ENCODE data around the gene HOXA5. TPM values are rescaled to one million over a fixed set of nuclear protein-coding genes. Genes with fewer than 3 reads are reported as not detected.
A peak's percentile ranks its signal among the peaks of the same experiment; 100 is the strongest.

The HOXA5 gene
- total and polyA plus RNA-seq, 8 donors = 0.24 to 1.4 (median 0.81) TPM; not detected in 1

- Histone ChIP-seq H3K36me3 (no peaks in the 10 kb centered on the region), H3K4me3 (peak overlapping the region in 2 of 4 donors; percentile 26 to 46), H3K4me1 (no peaks in the 10 kb centered on the region), H3K27me3 (peaks cover 0 to 70% (median 15%) of the 10 kb centered on the region in 4 donors), H3K27ac (peak overlapping the region in 2 of 4 donors; percentile 43 to 50), H3K9me3 (no peaks in the 10 kb centered on the region)
- peak in 2 of 4 donors; percentile 9 to 34 for ATAC-seq
- no peak for FAIRE-seq
- no peak for DNase-seq
- TF ChIP-seq, protein P1, sequence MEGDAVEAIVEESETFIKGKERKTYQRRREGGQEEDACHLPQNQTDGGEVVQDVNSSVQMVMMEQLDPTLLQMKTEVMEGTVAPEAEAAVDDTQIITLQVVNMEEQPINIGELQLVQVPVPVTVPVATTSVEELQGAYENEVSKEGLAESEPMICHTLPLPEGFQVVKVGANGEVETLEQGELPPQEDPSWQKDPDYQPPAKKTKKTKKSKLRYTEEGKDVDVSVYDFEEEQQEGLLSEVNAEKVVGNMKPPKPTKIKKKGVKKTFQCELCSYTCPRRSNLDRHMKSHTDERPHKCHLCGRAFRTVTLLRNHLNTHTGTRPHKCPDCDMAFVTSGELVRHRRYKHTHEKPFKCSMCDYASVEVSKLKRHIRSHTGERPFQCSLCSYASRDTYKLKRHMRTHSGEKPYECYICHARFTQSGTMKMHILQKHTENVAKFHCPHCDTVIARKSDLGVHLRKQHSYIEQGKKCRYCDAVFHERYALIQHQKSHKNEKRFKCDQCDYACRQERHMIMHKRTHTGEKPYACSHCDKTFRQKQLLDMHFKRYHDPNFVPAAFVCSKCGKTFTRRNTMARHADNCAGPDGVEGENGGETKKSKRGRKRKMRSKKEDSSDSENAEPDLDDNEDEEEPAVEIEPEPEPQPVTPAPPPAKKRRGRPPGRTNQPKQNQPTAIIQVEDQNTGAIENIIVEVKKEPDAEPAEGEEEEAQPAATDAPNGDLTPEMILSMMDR (IDR thresholded peaks at IDR 0.05) = no peak
- 5 to 10% methylated on average over 39 to 72 of the region's 72 CpGs for WGBS, 2 donors
- intact Hi-C loops (cut with DNase I) = no loop called here
Observed at GRCh38 chr7:27129729-27130539, 13.5 kb downstream of the HOXA5 start.

DNA sequence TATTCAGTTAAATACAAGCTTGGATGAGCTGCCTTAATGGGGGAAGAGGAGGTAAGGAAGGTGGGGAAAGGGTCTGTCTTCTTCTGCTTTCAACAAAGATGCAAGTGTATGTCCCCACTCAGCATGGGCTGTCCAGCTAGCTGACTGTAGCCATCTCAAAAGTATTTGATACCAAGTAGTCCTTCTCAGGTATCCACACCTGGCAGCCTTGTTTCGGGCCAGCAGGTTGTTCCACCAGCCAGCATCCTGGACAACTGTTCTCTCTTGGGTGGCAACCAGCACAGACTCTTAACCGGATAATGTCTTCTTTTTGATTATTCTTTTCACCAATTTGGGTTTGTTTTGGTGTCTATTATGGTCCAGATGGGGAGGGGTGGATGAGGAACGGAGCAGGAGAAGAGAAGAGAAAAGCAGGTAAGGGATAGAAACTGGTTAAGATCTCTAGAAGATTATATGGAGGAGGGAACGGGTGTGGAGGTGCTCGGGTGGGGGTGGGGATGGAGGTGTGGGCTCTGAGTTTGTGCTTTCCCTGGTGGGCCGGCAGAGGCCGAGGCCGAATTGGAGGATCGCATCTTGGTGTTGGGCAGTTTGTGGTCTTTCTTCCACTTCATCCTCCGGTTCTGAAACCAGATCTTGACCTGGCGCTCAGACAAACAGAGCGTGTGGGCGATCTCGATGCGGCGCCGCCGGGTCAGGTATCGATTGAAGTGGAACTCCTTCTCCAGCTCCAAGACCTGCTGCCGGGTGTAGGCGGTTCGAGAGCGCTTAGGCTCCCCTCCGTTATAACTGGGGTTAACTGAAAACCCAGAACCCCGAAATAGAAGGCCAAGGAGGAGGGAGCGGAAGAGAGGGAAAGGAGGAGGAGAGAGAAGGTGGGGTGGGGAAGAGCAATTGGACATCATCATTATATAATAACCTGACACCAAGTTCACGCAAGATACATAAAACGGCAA is 14.4 kb downstream of the HOXA5 start:
- intact Hi-C loops (cut with DNase I) = no loop called here
- Histone ChIP-seq H3K36me3 (no peaks in the 10 kb centered on the region), H3K4me1 (no peaks in the 10 kb centered on the region), H3K9me3 (no peaks in the 10 kb centered on the region), H3K27ac (no peak overlapping the region), H3K27me3 (peaks cover 0 to 75% (median 15%) of the 10 kb centered on the region in 4 donors), H3K4me3 (peak overlapping the region in 1 of 4 donors; percentile 46)
- FAIRE-seq (no peak), ATAC-seq (no peak), DNase-seq (no peak)
- TF ChIP-seq, protein P1 (IDR thresholded peaks at IDR 0.05) = no peak
- WGBS, 2 donors = 14 to 27% methylated on average over 28 of the region's 28 CpGs

DNA sequence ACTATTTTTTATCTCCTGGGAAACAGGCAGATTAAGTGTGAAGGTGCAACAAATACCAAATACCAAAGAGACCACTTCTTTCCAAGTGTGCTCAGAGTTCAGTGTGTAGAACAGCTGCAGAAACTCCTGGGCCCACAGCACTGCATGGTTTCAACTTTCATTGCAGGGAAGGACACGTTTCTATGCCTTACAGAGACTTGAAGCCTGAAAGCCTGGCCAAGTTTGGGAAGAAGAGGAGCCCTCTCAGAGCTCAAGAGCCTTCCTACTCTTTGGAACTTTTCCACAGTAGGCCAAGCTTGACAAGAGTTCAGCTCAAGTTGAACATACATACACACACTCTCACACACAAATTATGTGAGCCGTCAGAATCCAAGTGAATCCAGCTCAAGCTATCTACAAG is 15.4 kb downstream of the HOXA5 start:
- H3K4me3 ChIP-seq = no peak overlapping the region
- ATAC-seq (no peak), DNase-seq (no peak)

GRCh38 chr7:27126596-27127327 is 16.7 kb downstream of the HOXA5 start:
- intact Hi-C loops (cut with DNase I) = no loop called here
- FAIRE-seq = no peak
- TF ChIP-seq, protein P1 (IDR thresholded peaks at IDR 0.05) = no peak
- Histone ChIP-seq H3K27ac (no peak overlapping the region), H3K9me3 (no peaks in the 10 kb centered on the region), H3K27me3 (peaks cover 0 to 68% (median 4%) of the 10 kb centered on the region in 4 donors), H3K4me3 (no peak overlapping the region), H3K4me1 (peaks cover 0 to 3% (median 0%) of the 10 kb centered on the region in 3 donors), H3K36me3 (no peaks in the 10 kb centered on the region)
- 7 to 18% methylated on average over 3 of the region's 3 CpGs for WGBS, 2 donors
- ATAC-seq = no peak
- no peak for DNase-seq

More for the DNA sequence above, 15.4 kb downstream of the HOXA5 start:
- Histone ChIP-seq H3K27ac (no peak overlapping the region), H3K27me3 (peaks cover 0 to 76% (median 12%) of the 10 kb centered on the region in 4 donors), H3K9me3 (no peaks in the 10 kb centered on the region), H3K4me1 (no peaks in the 10 kb centered on the region), H3K36me3 (no peaks in the 10 kb centered on the region)
- TF ChIP-seq, protein P1 (IDR thresholded peaks at IDR 0.05) = no peak
- intact Hi-C loops (cut with DNase I) = no loop called here
- FAIRE-seq = no peak
- 35 to 44% methylated on average over 2 of the region's 2 CpGs for WGBS, 2 donors
